Thyroid gland (tissue), 4 donors: ENCODE results near the gene TMOD3. TPM values are rescaled to one million over a fixed set of nuclear protein-coding genes. Genes with fewer than 3 reads are reported as not detected.

Source experiments
- DNase-seq, 2 donors: peaks; one replicate each; pipeline ENCODE4 v3.0.0-alpha.2; 2019
- H3K27ac ChIP-seq, 3 donors: fragments of 200-600 bp; sonication (generic); 1 replicate in 2 of 3; 2 replicates in 1 of 3; pipeline ENCODE4 v1.5.1; 2016 to 2019; ENCODE audit warnings: mild to moderate bottlenecking in 1 of 3, moderate library complexity in 1 of 3
- H3K27me3 ChIP-seq: fragments of 200-600 bp; sonication (generic); one replicate; pipeline ENCODE4 v1.5.1; 2019
- H3K36me3 ChIP-seq, 2 donors: fragments of 200-600 bp; sonication (generic); one replicate each; pipeline ENCODE4 v1.5.1; 2016 to 2019
- H3K4me1 ChIP-seq, 2 donors: fragments of 200-600 bp; sonication (generic); one replicate each; pipeline ENCODE4 v1.5.1; 2017 to 2019
- H3K4me3 ChIP-seq, 3 donors: fragments of 200-600 bp; sonication (generic); replicated peaks in 1 of 3; 1 replicate in 2 of 3; 2 replicates in 1 of 3; pipeline ENCODE4 v1.5.1; 2016; ENCODE audit warnings: mild to moderate bottlenecking in 1 of 3
- H3K9me3 ChIP-seq: fragments of 200-600 bp; sonication (generic); one replicate; pipeline ENCODE4 v1.5.1; 2017
- POLR2A ChIP-seq, 2 donors: fragments of 450-650 bp; IDR thresholded peaks; one replicate each; pipeline ENCODE4 v1.6.1; 2017; ENCODE audit warnings: antibody characterized with exemption in 2 of 2, mild to moderate bottlenecking in 2 of 2, moderate library complexity in 1 of 2
- WGBS, 2 donors: methylation state at CpG; one replicate each; pipeline ENCODE4 v1.1.5; 2017; 5-methylcytosine and 5-hydroxymethylcytosine counted together
- intact Hi-C: fragments of 100-400 bp; cut with DNase I; formaldehyde crosslinking; loops from one replicate; pipeline ENCODE4 v1.15.1; 2023
- total RNA-seq, 4 donors: library from RNA; depleted of rRNA; stranded (reverse); fragments of >200 nt; gene quantifications; one replicate each; pipeline ENCODE4 v1.2.3, GENCODE V29; 2016
- TF ChIP-seq, protein P1 (sequence below), 6 experiments: fragments of 200-600 bp in 3 of 6; fragments of 450-650 bp in 3 of 6; sonication (generic) in 3 of 6; IDR thresholded peaks; one replicate each; pipeline ENCODE4 v1.5.1; 2016 to 2019; ENCODE audit warnings: antibody characterized with exemption in 6 of 6, mild to moderate bottlenecking in 2 of 6, inconsistent platforms in 1 of 6, moderate library complexity in 1 of 6

The TMOD3 gene
- total RNA-seq, 4 donors from 2014 or later = 24.3 to 42.7 (median 30.9) TPM

- peak overlapping the region in 1 of 3 donors; percentile 42 for H3K27ac ChIP-seq
- H3K4me3 ChIP-seq = no peak overlapping the region
- peak; percentile 29 to 42 for DNase-seq
- H3K4me1 ChIP-seq = peaks cover 3 to 26% of the 10 kb centered on the region in 2 donors
- no peaks in the 10 kb centered on the region for H3K27me3 ChIP-seq
- H3K9me3 ChIP-seq = no peaks in the 10 kb centered on the region
- intact Hi-C loops = no loop called here
- TF ChIP-seq, protein P1, sequence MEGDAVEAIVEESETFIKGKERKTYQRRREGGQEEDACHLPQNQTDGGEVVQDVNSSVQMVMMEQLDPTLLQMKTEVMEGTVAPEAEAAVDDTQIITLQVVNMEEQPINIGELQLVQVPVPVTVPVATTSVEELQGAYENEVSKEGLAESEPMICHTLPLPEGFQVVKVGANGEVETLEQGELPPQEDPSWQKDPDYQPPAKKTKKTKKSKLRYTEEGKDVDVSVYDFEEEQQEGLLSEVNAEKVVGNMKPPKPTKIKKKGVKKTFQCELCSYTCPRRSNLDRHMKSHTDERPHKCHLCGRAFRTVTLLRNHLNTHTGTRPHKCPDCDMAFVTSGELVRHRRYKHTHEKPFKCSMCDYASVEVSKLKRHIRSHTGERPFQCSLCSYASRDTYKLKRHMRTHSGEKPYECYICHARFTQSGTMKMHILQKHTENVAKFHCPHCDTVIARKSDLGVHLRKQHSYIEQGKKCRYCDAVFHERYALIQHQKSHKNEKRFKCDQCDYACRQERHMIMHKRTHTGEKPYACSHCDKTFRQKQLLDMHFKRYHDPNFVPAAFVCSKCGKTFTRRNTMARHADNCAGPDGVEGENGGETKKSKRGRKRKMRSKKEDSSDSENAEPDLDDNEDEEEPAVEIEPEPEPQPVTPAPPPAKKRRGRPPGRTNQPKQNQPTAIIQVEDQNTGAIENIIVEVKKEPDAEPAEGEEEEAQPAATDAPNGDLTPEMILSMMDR (IDR thresholded peaks at IDR 0.05) = peak in 1 of 6 experiments; percentile 19
- no peak for TF ChIP-seq POLR2A (IDR thresholded peaks at IDR 0.05)
- H3K36me3 ChIP-seq = no peaks in the 10 kb centered on the region
- WGBS, 2 donors = 75 to 79% methylated on average over 8 of the region's 8 CpGs
Measured at GRCh38 chr15:51907136-51907862, 77.8 kb downstream of the TMOD3 start.

DNA sequence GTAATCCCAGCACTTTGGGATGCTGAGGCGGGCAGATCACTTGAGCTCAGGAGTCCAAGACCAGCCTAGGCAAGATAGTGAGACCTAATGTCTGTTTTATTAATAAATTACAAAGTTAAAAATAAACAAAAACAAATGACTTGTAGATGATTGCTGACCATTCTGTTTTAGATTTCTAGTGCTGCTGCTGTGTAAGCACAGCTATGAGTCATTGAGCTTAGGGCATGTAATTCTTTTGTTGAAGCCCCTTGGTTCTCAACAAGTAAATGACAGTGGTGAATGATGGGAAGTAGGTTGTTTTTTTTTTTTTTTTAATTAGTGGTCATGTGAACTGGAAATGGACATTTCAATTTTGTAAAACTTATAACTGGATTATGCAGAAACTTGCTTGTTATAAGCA is 78.9 kb downstream of the TMOD3 start:
- intact Hi-C loops = no loop called here
- TF ChIP-seq POLR2A (IDR thresholded peaks at IDR 0.05) = no peak
- TF ChIP-seq, protein P1 (IDR thresholded peaks at IDR 0.05) = no peak
- no peaks in the 10 kb centered on the region for H3K36me3 ChIP-seq
- no peak overlapping the region for H3K4me3 ChIP-seq
- peak overlapping the region in 1 of 3 donors; percentile 42 for H3K27ac ChIP-seq
- no peak for DNase-seq
- no peaks in the 10 kb centered on the region for H3K27me3 ChIP-seq
- whole genome bisulfite sequencing, 2 donors = 100% methylated on average over 1 of the region's 1 CpG
- H3K4me1 ChIP-seq = peaks cover 3 to 26% of the 10 kb centered on the region in 2 donors
- no peaks in the 10 kb centered on the region for H3K9me3 ChIP-seq

DNA sequence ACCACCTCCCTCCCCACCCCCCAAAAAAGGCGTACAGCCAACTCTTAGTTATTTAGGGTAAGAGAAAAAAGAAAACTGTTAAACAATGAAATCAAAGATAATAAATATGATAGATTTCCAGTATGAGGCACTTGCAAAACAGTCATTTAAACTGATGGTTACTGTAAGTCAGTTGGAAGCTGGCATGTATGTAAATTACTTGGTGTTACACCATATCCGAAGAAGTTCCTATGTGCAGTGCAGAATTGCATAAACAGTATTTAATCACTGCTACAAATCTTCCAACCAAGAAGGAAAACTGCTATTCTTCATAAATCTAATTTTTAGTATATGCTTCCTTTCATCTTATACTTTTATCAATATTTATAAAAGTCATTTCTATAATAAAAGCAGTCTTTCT is 80.1 kb downstream of the TMOD3 start:
- WGBS, 2 donors = 91 to 98% methylated on average over 2 of the region's 2 CpGs
- Histone ChIP-seq H3K9me3 (no peaks in the 10 kb centered on the region), H3K4me1 (peaks cover 3 to 22% of the 10 kb centered on the region in 2 donors), H3K27ac (no peak overlapping the region), H3K27me3 (no peaks in the 10 kb centered on the region), H3K4me3 (no peak overlapping the region), H3K36me3 (no peaks in the 10 kb centered on the region)
- no peak for DNase-seq
- no peak for TF ChIP-seq POLR2A (IDR thresholded peaks at IDR 0.05)
- TF ChIP-seq, protein P1 (IDR thresholded peaks at IDR 0.05) = no peak
- intact Hi-C loops = no loop called here

DNA sequence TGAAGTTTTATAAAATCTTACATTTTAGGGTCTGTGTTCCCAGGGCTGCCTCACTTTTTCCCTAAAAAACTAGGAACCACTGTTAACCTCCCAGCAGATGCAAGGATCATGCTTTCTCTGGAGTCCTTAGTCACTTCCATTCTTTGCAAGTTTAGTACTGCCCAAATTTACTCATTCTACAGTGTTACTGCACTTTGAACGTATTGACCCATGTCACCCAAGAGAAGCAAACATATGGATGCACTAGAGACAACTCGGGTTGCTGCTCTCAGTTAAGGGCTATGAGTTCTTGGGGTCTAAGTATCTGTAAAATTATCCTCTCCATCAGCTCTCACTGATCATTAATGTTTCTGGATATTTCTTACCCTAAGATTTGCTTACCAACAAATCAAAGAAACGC is 83.1 kb downstream of the TMOD3 start:
- Histone ChIP-seq H3K9me3 (no peaks in the 10 kb centered on the region), H3K4me1 (peaks cover 3 to 12% of the 10 kb centered on the region in 2 donors), H3K27ac (no peak overlapping the region), H3K36me3 (peaks cover 0 to 6% of the 10 kb centered on the region in 2 donors), H3K4me3 (no peak overlapping the region), H3K27me3 (no peaks in the 10 kb centered on the region)
- intact Hi-C loops = no loop called here
- DNase-seq = no peak
- WGBS, 2 donors = 95 to 99% methylated on average over 3 of the region's 3 CpGs
- TF ChIP-seq, protein P1 (IDR thresholded peaks at IDR 0.05) = no peak
- TF ChIP-seq POLR2A (IDR thresholded peaks at IDR 0.05) = no peak

- 64 to 70% methylated on average over 2 of the region's 2 CpGs for WGBS, 2 donors
- peak; percentile 15 to 33 for DNase-seq
- TF ChIP-seq, protein P1 (IDR thresholded peaks at IDR 0.05) = peak in 2 of 6 experiments; percentile 19 to 32
- TF ChIP-seq POLR2A (IDR thresholded peaks at IDR 0.05) = no peak
- intact Hi-C loops = no loop called here
- Histone ChIP-seq H3K9me3 (no peaks in the 10 kb centered on the region), H3K4me1 (no peaks in the 10 kb centered on the region), H3K36me3 (peaks cover 7 to 18% of the 10 kb centered on the region in 2 donors), H3K4me3 (no peak overlapping the region), H3K27me3 (no peaks in the 10 kb centered on the region), H3K27ac (no peak overlapping the region)
Measured at GRCh38 chr15:51917493-51917892, 88.0 kb downstream of the TMOD3 start.
